Dermis microvascular lymphatic vessel endothelial cell (primary cell): ENCODE measurements around the gene LIN7A. TPM values are rescaled to one million over a fixed set of nuclear protein-coding genes. Genes with fewer than 3 reads are reported as not detected.
"Not testable (repeated sequence)": the region's sequence is repeated elsewhere in the genome, so short reads cannot be mapped to it uniquely, and the experiment has no call there.

Source experiments
- DNase-seq, 2 donors: peaks; one replicate each; pipeline versions ENCODE4 v3.0.0 to v3.0.0-alpha.2; 2010; ENCODE audit warnings: low read depth in 2 of 2
- total RNA-seq: library from RNA; depleted of rRNA; stranded (reverse); fragments of >200 nt; gene quantifications from 2 replicates; pipeline ENCODE4 v1.2.1, GENCODE V29; 2014

The LIN7A gene
- total RNA-seq, 1 donor from 2014 or later, result 0.13 TPM

DNA sequence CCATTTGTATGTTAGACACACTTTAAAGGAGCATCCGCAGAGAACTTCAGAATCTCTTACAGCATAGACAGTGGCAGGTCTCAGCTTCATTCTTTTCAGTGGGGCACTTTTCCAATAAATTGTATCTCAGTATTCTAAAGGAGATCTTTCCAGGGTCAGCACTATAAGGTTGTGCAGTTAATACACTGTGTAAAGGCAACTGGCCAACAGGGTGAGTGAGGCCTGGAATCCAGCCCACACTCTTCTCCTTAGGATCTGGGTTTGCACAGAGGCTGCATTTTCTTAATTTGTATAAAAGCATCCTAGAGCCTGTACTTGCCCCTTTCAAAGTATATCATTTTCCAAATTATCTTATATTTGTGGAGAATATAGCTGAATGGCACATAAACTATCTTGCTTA, 126.9 kb downstream of the LIN7A start:
- no peak for DNase-seq

GRCh38 chr12:80807640-80808288, 130.0 kb downstream of the LIN7A start:
- no peak for DNase-seq

DNA sequence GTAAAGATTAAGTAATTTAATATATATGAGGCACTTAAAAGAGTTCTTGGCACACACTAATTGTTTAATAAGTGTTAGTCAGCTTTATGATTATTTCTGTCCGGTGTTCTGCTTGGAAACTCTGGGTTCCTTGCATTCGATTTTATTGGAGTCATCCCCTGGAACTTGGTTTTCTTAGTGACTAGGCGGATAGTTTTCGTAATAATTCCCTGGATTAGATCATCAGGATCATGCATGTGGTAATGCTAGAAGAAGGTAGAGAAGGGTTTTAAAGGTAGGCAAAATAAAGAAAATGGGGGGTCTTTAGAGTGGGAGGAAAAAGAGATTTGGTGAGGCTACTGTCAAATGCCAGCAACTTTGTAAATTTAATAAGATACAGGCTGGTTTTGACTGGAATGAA, 132.6 kb downstream of the LIN7A start:
- no peak for DNase-seq

DNA sequence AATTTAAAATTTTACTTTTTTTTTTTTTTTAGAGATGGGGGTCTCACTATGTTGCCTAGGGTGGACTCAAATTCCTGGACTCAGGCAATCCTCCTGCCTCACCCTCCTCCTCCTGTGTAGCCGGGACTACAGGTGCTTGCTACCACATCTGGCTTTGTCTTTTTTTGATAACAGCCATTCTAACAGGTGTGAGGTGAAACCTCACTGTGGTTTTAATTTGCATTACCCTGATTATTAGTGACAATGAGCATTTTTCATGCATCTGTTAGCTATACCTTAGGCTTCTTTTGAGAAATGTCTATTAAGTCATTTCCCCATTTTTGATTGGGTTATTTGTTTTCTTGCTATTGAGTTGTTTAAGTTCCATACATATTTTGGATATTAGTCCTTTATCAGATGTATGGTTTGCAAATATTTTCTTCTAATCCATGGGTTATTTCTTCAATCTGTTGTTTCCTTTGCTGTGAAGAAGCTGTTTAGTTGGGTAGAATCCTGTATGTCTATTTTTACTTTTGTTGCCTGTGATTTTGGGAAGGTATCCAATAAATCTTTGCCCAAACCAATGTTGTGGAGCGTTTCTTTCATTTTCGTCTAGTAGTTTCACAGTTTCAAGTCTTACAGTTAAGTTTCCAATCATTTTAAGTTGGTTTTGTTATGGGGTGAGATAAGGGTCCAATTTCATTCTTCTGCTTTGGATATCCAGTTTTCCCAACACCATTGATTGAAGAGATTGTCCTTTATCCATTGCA, 134.9 kb downstream of the LIN7A start:
- DNase-seq, result no peak

GRCh38 chr12:80798281-80798680, 139.5 kb downstream of the LIN7A start:
- DNase-seq, result no peak

DNA sequence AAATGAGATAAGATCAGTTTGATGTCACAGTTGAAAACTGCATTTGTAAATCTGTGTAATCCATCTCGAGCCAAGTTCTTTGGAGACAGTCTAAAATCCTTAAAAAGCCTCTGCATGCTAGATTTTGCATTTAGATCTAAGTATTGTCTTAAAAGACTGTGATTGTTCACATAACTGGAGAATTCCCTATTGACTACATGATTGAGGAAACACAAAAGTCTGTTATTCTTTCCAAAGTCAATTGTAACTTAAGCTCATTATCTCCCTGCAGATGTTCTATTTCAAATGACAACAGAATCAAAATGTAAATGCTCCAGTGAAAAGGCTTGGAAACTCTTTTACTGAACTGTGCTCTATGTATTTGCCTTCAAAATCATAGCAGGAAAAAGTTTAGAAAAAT, 143.2 kb downstream of the LIN7A start:
- DNase-seq, result no peak

- no peak for DNase-seq
Measured at GRCh38 chr12:80792861-80793260, 144.9 kb downstream of the LIN7A start.

DNA sequence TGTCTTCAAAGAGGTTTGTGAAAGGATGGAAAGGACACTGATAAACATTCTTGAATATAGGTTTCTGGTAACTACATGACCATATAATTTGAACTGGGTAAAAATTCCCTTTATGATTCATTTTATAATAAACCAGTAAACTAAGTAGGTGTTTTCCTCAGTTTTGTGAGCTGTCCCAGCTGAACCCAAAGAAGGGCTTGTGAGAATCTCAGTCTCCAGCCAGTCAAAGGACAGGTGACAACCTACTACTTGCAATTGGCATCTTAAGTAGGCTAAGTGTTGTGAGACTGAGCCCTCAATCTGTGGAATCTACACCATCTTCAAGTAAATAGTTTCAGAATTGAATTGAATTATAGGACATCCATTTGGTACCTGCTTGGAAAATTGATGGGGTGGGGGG, 145.9 kb downstream of the LIN7A start:
- no peak for DNase-seq

- not testable (repeated sequence) for DNase-seq
Measured at GRCh38 chr12:80788407-80788806, 149.3 kb downstream of the LIN7A start.

- not testable (repeated sequence) for DNase-seq
Measured at GRCh38 chr12:80782963-80783470, 154.7 kb downstream of the LIN7A start.

DNA sequence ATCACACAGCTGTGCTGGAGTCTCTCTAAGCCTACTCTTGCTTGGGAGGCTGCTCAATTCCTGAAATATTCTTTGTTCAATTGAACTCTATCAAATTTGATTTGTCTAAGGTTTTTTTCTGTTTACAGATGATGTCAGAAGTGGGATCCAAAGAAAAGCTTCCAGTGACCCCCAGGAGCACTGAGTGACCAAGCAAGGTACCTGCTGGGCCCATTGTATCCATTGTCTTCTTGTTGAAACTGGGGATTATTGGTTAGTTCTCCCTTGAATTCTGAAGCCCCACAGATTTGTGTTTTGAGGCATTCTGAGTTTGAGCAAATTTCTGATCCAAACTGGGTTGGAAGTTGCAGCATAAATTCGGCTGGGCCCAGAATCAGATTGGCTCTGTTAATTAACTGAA, 156.4 kb downstream of the LIN7A start:
- no peak for DNase-seq

DNA sequence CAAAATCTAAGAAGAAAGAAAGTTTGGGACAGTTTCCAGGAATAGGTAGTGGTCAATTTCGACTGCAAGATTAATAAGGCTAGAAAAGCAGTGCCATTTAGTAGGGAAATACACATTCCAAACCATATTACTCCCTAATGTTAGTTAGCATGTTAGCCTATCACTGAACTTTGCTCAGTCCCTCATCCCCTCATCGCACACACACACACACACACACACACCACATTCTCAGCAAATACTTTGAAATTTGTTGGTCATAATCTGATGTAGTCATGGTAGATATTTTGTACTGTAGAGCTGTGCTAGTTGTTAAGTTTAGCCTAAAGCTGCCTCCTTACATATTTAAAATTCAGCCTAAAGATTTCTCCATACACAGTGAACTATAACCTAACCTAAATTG, 157.0 kb downstream of the LIN7A start:
- DNase-seq, result no peak

DNA sequence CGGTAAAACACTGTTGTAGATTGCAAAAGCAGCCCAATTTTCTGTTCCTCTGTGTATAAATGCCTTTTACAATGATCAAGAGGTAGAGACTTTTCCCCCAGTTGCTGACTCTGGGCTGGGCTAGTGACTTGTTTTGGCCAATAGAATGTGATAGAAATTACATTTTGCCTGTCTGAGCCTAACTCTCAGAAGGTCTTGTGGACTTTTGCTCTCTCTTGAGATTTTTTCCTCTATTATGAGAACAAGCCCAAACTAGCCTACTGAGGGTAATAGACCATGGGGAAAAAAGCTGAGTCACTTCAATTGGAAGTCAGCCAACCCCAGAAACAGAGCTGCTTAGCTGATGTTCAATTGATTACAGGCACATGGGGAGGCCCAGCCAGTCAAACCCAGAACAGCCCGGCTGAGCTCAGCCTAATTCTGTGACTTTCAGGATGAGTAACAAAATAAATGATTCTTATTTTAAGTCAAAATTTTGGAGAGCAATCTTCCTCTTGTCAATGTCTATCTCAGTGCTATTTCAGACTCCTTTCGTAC, 159.7 kb downstream of the LIN7A start:
- peak; percentile 68 to 90 for DNase-seq

- DNase-seq, result peak; percentile 5 to 76
Measured at GRCh38 chr12:80777587-80777986, 160.1 kb downstream of the LIN7A start.

DNA sequence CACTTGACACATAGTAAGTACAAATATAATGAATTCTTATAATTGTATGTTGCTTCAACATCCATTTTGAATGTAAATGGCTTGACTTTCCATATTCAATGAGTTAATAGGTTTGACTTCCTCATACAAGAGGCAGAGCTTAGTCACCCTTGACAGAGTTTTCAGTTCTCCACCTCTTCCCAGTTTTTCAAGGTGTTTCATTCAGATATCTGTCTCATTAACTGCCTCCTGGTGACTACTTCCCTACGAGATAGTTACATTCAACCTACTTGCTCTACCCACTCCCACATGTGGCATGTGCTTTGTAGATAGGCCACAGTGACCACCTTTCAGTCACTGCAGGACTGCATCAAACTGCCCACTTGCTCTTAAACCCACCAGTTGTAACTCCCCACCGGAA, 161.0 kb downstream of the LIN7A start:
- DNase-seq, result no peak

DNA sequence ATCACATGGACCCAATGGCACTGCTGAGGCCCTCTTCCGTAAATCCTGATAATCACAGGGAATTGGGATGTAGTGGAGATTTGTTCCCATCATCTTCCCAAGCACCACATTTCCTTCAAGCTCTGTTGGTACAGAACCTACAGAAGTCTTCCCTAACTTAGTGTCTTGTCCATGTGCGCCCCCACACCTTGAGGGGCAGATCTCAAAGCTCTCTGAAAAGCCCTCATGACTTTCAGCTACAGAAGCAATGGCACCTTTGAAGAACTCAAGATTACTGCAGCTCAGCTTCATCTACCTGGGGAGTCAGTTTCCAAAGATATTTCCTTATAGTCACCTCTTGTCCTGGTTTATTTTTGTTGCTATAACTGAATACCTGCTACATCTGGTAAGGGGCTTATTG, 166.8 kb downstream of the LIN7A start:
- no peak for DNase-seq

GRCh38 chr12:80769553-80770140, 168.1 kb downstream of the LIN7A start:
- no peak for DNase-seq

GRCh38 chr12:80766897-80767296, 170.8 kb downstream of the LIN7A start:
- DNase-seq, result no peak

- DNase-seq, result no peak
Measured at GRCh38 chr12:80766210-80766609, 171.5 kb downstream of the LIN7A start.

GRCh38 chr12:80763874-80764273, 173.9 kb downstream of the LIN7A start:
- peak; percentile 25 to 61 for DNase-seq

DNA sequence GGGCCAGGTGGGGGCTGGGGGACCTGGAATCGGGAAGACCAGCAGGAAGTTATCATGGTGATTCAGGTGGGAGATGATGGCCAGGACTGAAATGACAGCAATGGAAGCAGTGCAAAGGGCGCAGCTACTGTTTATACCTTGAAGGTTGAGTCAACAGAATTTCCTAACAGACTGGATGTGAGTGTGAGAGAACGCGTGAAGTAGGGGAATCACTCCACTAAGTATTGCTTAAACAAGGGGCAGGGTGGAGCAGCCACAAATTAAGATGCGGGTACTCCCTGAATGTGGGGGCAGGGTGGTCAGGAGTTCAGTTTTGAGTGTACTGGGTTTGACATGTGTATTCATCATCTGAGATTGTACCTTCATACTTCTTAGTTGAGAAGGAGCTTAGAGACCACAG, 175.9 kb downstream of the LIN7A start:
- no peak for DNase-seq

- no peak for DNase-seq
Measured at GRCh38 chr12:80756875-80757274, 180.9 kb downstream of the LIN7A start.
